Fibroblast of mammary gland (primary cell): ENCODE measurements around the gene SERTM2.

ENCODE experiments used
- DNase-seq: peaks from one replicate; pipeline ENCODE4 v3.0.0-alpha.2; 2010; ENCODE audit warnings: low read depth
- H3K4me3 ChIP-seq: 2 replicates; pipeline ENCODE4 v1.5.1; 2011; ENCODE audit warnings: low read depth, mild to moderate bottlenecking, low read length, moderate library complexity; ENCODE audit not compliant: control insufficient read depth
- TF ChIP-seq, protein P1 (sequence below): conservative IDR thresholded peaks from 2 replicates; pipeline ENCODE4 v1.5.1; 2011; ENCODE audit warnings: low read depth, low read length, inconsistent platforms; ENCODE audit not compliant: control insufficient read depth, insufficient read depth

The SERTM2 gene

DNA sequence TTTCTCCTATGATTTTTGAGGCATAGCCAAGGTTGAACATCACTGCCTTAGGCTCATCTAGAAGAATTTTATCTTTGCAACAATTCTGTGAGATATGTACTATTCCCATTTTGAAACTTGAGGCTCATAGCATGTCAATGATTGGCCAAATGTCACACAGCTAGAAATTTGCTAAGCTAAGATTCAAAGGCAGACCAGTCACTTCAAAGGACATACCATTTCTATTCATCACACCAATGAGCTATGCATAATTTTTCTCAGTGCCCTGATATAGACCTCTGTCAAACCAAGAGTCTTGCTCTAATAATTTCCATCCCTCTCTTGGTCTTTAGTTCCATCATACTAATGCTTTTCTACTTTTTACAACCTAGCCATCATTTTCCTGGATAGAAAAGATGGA is 27.6 kb upstream of the SERTM2 start:
- DNase-seq = no peak
- H3K4me3 ChIP-seq = no peak overlapping the region
- TF ChIP-seq, protein P1, sequence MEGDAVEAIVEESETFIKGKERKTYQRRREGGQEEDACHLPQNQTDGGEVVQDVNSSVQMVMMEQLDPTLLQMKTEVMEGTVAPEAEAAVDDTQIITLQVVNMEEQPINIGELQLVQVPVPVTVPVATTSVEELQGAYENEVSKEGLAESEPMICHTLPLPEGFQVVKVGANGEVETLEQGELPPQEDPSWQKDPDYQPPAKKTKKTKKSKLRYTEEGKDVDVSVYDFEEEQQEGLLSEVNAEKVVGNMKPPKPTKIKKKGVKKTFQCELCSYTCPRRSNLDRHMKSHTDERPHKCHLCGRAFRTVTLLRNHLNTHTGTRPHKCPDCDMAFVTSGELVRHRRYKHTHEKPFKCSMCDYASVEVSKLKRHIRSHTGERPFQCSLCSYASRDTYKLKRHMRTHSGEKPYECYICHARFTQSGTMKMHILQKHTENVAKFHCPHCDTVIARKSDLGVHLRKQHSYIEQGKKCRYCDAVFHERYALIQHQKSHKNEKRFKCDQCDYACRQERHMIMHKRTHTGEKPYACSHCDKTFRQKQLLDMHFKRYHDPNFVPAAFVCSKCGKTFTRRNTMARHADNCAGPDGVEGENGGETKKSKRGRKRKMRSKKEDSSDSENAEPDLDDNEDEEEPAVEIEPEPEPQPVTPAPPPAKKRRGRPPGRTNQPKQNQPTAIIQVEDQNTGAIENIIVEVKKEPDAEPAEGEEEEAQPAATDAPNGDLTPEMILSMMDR = no peak

DNA sequence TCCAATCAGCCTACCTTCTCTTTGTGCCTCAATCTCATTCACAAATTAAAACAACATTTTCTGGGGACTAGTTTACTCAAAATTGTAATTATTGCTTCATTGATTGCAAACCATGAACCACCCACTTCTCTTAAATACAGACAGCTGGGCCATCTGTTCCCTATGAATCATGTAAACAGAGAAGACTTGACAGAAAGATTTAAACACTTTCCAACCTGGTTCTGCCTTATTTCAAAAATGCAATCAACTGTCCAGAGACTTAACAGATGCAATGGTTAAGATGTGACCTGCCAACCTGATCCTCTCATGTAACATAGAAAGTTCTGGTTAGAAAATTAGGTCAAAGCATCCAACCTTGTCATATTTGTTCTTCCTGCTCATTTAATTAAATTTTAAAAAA is 20.8 kb upstream of the SERTM2 start:
- TF ChIP-seq, protein P1 = no peak
- peak; percentile 25 for DNase-seq
- no peak overlapping the region for H3K4me3 ChIP-seq

DNA sequence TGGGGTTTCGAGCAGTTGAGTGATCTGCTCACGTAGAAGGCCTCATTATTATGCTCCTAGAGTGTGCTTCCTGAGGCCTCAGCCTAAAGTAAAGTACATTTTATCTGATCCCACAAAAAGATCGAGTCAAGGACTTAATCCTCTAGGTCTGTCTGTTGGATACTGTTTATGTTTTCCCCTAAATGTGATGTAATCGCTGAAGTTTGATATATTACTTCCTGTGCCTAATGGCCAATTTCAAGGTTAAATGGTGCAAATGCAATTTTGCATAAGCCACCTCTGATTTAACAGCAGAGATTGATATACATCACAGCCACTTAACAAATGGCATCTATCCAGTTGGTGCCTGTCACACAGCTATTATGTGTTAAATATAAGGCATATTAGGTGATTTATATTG is 19.4 kb upstream of the SERTM2 start:
- DNase-seq = no peak
- TF ChIP-seq, protein P1 = no peak
- no peak overlapping the region for H3K4me3 ChIP-seq

DNA sequence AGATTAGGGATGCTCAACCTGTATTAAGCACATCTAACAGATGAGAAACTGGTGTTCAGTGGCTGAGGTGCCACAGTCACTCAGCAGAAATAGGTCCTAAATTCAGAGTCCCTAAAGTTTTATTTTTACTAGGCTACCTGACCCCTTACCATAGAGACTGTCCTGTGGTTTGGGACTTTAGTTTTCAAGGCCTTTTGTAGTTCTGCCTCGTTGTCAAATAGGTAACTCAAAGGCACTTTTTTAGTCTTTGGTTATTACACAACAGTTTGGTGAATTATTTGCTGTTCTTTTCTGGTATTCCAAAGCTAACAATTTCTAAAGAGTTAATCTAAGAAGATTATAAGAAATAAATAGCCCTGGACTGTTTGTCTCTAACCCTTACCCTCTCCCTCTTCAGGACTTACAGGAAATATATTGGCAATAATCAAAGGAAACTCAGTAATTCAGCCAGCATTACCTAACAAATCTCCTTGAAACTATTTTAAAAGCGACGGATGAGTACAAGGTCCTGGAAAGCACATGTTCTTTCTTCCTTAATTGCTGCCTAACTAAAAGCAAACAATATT is 12.8 kb upstream of the SERTM2 start:
- no peak for DNase-seq

DNA sequence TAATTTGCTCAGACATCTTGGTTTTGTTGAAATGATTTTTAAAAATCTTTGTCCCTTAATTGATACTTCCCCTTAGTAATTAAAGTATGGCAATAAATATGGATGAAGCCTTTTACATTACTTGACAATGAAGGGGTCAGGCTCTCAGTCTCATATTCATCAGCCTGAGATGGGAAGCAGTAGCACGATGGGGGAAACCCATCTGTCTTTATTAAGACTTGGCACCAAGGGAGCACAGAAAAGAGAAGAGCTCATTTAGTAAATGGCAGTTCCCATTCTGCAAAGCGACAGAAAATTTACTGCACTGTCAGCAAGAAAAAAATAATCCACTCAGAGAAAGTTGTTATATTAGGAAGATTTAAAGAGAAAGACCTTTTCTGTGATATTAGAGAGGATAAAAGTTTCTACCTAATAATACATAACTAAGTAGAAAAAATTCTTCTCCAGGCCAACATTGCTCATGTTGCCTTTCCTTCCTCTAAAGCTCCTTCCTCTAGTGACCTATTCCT is 7.9 kb upstream of the SERTM2 start:
- H3K4me3 ChIP-seq = no peak overlapping the region
- no peak for DNase-seq
- TF ChIP-seq, protein P1 = no peak

More for the DNA sequence above, 12.8 kb upstream of the SERTM2 start:
- no peak overlapping the region for H3K4me3 ChIP-seq
- TF ChIP-seq, protein P1 = no peak

DNA sequence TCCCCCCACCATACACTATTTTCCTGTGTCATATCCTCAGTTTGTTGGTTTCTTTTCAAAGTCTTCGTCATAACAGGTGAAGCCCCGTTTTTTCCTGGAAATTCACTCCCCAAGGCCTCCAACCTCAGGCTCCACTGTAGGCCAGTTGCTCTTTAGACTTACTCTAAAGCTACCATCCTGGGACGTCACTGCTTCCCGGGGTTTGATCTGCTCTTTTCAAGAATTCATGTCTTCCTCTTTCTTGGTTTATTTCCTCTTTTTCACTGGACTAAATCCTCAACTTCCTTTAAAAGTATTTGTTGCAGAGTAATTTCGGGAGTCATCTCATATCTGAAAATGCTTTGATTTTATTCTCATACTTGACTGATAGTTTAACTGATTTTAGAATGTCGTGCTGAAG is 6.5 kb upstream of the SERTM2 start:
- H3K4me3 ChIP-seq = no peak overlapping the region
- TF ChIP-seq, protein P1 = no peak
- no peak for DNase-seq

DNA sequence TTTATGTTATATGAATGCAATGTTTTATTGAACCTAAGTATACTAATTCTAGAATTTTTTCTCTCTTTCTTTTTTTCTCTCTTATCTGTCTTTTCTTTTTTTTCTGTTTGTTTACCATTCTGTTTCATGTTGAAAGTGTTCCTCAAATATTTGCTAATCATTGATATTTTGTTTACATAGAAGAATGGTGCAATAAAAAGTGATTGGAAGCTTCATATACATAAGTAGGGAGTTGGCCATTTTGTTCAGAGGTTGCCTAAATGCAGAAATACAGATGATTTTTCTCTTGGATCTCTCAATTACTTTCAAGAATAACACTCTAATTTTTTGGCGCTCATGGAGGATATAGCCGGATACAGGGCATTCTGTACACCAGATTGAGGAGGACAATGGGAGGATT is 5.7 kb upstream of the SERTM2 start:
- DNase-seq = no peak
- TF ChIP-seq, protein P1 = no peak
- no peak overlapping the region for H3K4me3 ChIP-seq
